MM.1S (cell line): ENCODE measurements around the gene DALRD3.

Source experiments
- CTCF ChIP-seq: fragments of 300-600 bp; sonication (generic); IDR thresholded peaks from 2 replicates; pipeline ENCODE4 v1.5.1; 2016; ENCODE audit warnings: antibody characterized with exemption, low read length, mixed read lengths
- EZH2 ChIP-seq: fragments of 300-600 bp; sonication (generic); optimal IDR thresholded peaks from 2 replicates; pipeline ENCODE3; 2017; ENCODE audit warnings: low read depth, mild to moderate bottlenecking, antibody characterized with exemption, low read length, mixed read lengths
- EZH2phosphoT487 ChIP-seq: fragments of 300-600 bp; sonication (generic); IDR thresholded peaks from 2 replicates; pipeline ENCODE4 v1.6.1; 2018; ENCODE audit warnings: antibody characterized with exemption, low read length

- TF ChIP-seq CTCF: no peak
- no peak for TF ChIP-seq EZH2phosphoT487
- no peak for TF ChIP-seq EZH2
Observed at GRCh38 chr3:49019941-49020329, 1.6 kb upstream of the DALRD3 start.
